ENCODE results near the gene SUSD3.

Gene SUSD3

DNA sequence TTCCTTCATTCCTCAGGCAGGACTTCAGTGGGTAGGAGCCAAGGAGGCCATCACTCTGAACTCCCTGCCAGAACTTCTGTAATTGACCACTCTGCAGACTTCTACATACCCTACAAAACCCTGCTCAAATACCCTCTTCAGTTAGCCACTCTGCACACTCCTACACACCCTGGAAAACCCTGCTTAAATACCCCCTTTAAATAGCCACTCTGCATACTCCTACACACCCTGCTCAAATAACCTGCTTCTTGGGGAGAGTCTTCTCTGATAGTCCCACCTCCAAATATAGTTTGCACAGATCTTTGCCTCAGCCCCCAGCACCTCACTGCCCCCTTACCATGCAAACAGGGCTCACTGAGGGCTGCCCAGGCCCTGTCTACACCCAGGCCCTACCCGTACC is 18.9 kb downstream of the SUSD3 start:
- DNase-seq (ENCODE audit: low spot score): no peak

GRCh38 chr9:93077811-93078210 is 19.3 kb downstream of the SUSD3 start:
- no peak for DNase-seq (ENCODE audit: low spot score)

- no peak for DNase-seq (ENCODE audit: low spot score)
Measured at GRCh38 chr9:93079371-93079770, 20.9 kb downstream of the SUSD3 start.

- DNase-seq (ENCODE audit: low spot score): no peak
Measured at GRCh38 chr9:93080406-93080805, 21.9 kb downstream of the SUSD3 start.

DNA sequence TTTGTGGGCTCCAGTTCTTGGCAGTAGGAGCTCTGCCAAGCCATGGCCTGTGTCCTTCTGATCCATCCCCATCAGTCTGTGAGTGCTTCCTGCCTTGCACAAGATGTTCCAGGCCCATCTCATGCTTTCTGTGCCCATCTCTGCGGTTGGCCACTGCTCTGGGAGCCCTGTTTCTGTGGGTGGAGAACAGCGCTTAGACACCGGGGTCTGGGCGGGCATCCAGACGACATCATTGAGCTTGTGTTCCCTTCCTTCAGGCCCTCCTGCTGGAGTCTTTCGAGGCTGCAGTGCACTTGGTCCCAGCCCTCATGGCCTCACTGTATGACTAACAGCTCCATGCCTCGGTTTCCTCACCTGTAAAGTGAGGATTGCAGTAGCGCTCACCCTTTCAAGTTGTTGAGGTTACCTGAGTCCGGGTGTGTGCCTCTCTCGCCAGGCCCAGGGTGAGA is 22.6 kb downstream of the SUSD3 start:
- no peak for DNase-seq (ENCODE audit: low spot score)

- no peak for DNase-seq (ENCODE audit: low spot score)
Measured at GRCh38 chr9:93081931-93082330, 23.4 kb downstream of the SUSD3 start.

GRCh38 chr9:93082841-93083411 is 24.4 kb downstream of the SUSD3 start:
- no peak for DNase-seq (ENCODE audit: low spot score)

GRCh38 chr9:93083592-93084470 is 25.3 kb downstream of the SUSD3 start:
- peak; percentile 68 for DNase-seq (ENCODE audit: low spot score)

GRCh38 chr9:93084471-93084881 is 26.0 kb downstream of the SUSD3 start:
- DNase-seq (ENCODE audit: low spot score): no peak

- no peak for DNase-seq (ENCODE audit: low spot score)
Measured at GRCh38 chr9:93085676-93086075, 27.2 kb downstream of the SUSD3 start.

- DNase-seq (ENCODE audit: low spot score): no peak
Measured at GRCh38 chr9:93086447-93087224, 28.1 kb downstream of the SUSD3 start.

DNA sequence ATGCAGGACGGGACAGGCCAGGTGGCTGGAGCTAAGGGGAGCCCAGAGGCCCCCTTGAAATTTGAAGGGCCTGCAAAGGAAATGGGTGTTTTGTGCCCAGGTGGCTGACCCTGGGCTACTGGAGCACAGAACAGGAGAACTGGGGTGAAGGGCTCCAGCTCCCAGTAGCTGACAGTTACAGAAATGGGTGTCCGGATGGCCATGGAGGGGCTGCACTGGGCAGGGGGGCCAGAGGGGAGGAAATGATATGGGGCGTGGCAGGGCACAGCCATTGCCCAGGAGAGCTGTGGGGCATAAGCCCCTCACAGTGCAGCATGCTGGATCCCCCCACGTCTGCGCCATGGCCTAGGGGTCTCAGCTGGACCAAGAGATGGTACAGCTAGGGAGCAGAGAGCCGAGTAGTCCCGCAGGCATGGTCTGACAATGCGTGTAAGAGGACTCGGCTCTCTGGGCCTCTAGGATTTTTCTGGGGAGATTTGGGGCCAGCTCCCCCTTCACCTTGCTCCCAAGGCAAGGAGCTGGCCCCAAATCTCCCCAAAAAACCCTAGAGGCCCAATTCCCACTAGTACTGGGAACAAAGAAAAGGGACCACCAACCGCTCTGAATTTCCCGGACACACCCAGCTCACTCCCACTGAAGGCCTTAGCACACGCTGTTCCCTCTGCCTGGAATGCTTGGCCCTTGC is 29.6 kb downstream of the SUSD3 start:
- DNase-seq (ENCODE audit: low spot score): no peak

- no peak for DNase-seq (ENCODE audit: low spot score)
Measured at GRCh38 chr9:93088656-93089015, 30.1 kb downstream of the SUSD3 start.

DNA sequence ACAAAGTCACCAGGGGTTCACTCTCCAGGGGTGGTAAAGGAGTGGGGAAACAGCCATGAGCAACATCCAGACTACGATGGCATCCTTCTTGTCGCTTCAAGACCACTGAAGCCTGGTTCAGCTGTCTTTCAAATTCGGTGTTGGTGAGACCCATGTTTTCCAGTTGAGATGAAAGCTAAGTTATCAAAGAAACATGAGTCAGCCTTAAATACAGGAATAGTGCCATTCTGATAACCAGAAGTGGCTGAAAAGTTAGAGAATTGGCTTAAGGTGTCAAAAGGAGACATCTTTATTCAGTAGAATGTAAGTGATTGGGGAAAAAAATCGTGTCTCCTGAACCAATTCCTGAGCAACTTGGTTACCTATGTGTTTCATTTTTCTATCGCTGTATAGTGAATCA is 30.5 kb downstream of the SUSD3 start:
- no peak for DNase-seq (ENCODE audit: low spot score)

- DNase-seq (ENCODE audit: low spot score): no peak
Measured at GRCh38 chr9:93089481-93089991, 31.0 kb downstream of the SUSD3 start.

DNA sequence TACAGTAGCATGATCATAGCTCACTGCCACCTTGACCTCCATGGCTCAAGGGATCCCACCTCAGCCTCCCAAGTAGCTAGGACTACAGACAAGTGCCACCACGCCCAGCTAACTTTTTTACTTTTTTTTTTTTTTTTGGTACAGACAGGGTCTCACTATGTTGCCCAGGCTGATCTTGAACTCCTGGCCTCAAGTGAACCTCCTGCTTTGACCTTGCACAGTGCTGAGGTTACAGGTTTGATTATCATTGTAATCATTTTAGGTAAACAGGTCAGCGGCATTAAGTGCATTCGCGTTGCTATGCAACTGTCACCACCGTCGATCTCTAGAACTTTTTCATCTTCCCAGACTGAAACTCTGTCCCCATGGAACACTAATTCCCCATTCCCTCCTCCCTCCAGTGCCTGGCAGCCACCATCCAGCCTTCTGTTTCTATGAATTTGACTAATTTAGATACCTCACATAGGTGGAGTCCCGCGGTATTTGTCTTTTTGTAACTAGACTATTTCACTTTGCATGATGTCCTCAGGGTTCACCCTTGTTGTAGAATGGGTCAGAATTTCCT is 31.7 kb downstream of the SUSD3 start:
- no peak for DNase-seq (ENCODE audit: low spot score)

GRCh38 chr9:93091056-93091452 is 32.6 kb downstream of the SUSD3 start:
- no peak for DNase-seq (ENCODE audit: low spot score)

DNA sequence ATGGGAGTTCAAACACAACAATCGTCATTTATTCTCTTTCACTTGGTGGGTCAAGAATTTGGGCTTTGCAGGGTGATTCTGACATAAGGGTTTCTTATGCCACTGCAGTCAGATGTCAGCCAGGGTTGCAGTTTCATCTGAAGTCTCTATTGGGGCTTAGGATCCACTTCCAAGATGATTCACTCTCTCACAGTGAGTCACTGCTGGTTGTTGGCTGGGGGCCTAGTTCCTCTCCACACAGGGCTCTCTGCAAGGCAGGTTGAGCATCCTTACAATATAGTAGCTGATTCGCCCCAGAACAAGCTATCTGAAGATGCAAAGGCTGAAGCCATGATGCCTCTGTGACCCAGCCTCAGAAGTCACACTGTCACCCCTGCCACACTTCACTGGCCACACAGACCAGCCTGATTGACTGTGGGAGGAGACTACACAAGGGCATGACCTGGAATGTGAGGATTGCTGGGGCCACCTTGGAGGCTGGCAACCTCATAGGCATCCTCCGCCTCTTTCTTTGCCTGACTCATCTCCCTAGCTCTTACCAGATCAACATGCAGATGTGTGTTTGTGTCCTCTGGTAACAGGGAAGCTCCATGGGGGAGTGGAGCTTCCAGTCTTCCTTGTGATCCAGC is 33.1 kb downstream of the SUSD3 start:
- peak; percentile 88 for DNase-seq (ENCODE audit: low spot score)

DNA sequence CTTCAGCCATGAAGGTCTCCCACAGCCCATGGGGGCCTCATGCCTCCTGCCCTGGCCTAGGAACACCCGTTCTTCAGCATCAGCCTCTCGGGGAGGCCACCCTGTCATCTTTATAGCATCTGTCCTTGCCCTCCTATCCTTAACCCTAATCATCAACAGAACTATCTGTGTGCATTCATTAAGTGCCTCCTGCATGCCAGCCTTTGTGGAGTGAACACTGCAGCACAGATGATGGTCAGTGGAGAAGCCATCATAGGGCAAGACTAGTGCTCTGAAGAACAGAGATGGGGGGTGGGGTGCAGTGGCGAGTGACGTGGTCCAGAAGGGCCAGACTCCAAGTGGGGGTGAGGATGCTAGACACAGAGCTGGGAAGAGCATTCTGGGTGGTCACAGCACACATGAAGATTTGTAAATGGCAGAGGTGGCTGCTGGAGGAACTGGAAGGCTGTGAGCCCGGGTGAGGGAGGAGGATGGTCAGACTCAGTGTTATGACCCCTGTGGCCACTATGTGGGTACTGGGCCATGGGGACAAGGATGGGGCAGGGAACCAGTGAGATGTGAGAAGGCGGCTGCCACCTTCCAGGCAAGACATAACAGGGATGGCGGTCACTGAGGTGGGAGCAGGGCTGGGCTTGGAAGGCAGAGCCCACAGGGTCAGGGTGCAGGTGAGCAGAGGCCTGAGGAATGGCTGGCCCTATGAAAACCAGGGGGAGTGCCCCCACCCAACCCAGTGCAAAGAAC is 33.9 kb downstream of the SUSD3 start:
- DNase-seq (ENCODE audit: low spot score): no peak

DNA sequence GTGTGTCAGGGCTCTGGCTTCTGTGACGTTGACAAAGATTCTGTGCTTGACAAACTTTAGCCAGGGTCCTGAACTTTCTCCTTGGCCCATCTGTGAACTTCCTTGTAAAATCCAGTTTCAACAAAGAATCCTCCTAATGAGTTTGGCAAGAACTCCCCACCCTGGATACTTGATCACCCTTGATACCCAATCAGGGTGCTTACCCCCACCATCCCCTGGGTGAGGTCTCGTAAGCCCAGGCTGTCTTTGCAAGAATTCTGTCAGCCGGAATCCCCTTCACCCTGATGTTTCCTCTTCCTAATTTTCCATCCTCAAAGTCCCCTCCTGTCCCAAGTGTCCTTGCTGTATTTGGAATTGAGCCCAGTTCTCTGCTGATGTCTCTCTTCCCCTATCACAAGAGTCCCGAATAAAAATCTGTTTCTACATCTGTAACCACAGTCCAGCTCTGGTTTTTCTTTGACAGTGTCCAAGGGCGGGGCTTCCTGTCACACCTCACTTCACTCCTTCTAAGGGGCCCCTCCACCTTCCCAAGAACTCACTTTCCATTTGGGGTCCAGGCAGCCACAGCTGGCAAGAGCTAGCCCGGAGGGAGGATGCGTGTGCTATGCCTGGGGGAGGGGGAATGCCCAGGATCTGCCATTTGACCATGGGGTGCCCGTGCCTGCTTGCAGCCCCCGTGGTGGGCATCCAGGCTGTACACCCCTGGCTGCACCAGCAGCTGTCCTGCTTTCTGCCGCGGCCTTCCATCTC is 34.8 kb downstream of the SUSD3 start:
- DNase-seq (ENCODE audit: low spot score): peak; percentile 58
